Neural crest cell (in vitro differentiated cells): ENCODE results near the gene CPOX. TPM values are rescaled to one million over a fixed set of nuclear protein-coding genes. Genes with fewer than 3 reads are reported as not detected.

Experiments
- DNase-seq: peaks from one replicate; pipeline ENCODE4 v3.0.0; 2021; ENCODE audit warnings: low read depth, mixed read lengths, low spot score
- H3K27ac Mint-ChIP-seq: one replicate; pipeline ENCODE4 v1.8.0; 2021; ENCODE audit warnings: mild to moderate bottlenecking, mixed read lengths; ENCODE audit not compliant: unreplicated experiment
- H3K27me3 Mint-ChIP-seq: 2 replicates; pipeline ENCODE4 v1.8.0; 2021; ENCODE audit warnings: low read depth, mild to moderate bottlenecking, mixed read lengths
- H3K36me3 Mint-ChIP-seq: 2 replicates; pipeline ENCODE4 v1.8.0; 2021; ENCODE audit warnings: low read depth, mild to moderate bottlenecking, mixed read lengths
- H3K4me1 Mint-ChIP-seq: 2 replicates; pipeline ENCODE4 v1.8.0; 2021; ENCODE audit warnings: mixed read lengths
- H3K4me3 Mint-ChIP-seq: one replicate; pipeline ENCODE4 v1.8.0; 2021; ENCODE audit warnings: mild to moderate bottlenecking, mixed read lengths
- H3K9me3 Mint-ChIP-seq: 2 replicates; pipeline ENCODE4 v1.8.0; 2021; ENCODE audit warnings: mixed read lengths
- CTCF ChIP-seq: fragments of 200-600 bp; sonication (generic); conservative IDR thresholded peaks from 2 replicates; pipeline ENCODE4 v1.5.0; 2021; ENCODE audit warnings: antibody characterized with exemption, mild to moderate bottlenecking
- total RNA-seq: library from RNA; stranded (reverse); gene quantifications from 2 replicates; pipeline ENCODE4 v1.2.1, GENCODE V29; 2021

Gene CPOX
- total RNA-seq, 1 donor from 2014 or later: 28.1 TPM

GRCh38 chr3:98550833-98551232 is 42.6 kb downstream of the CPOX start:
- H3K27ac Mint-ChIP-seq: no peak overlapping the region
- no peak overlapping the region for H3K4me3 Mint-ChIP-seq
- DNase-seq: no peak
- H3K4me1 Mint-ChIP-seq: no peaks in the 10 kb centered on the region
- H3K9me3 Mint-ChIP-seq: no peaks in the 10 kb centered on the region
- no peaks in the 10 kb centered on the region for H3K27me3 Mint-ChIP-seq
- no peak for TF ChIP-seq CTCF
- H3K36me3 Mint-ChIP-seq: no peaks in the 10 kb centered on the region

- Mint-ChIP-seq H3K9me3 (no peaks in the 10 kb centered on the region), H3K27ac (no peak overlapping the region), H3K36me3 (no peaks in the 10 kb centered on the region), H3K4me3 (no peak overlapping the region), H3K27me3 (no peaks in the 10 kb centered on the region), H3K4me1 (no peaks in the 10 kb centered on the region)
- no peak for DNase-seq
- TF ChIP-seq CTCF: no peak
Measured at GRCh38 chr3:98548544-98548943, 44.9 kb downstream of the CPOX start.

- no peak for DNase-seq
- Mint-ChIP-seq H3K4me3 (no peak overlapping the region), H3K36me3 (no peaks in the 10 kb centered on the region), H3K9me3 (no peaks in the 10 kb centered on the region), H3K27ac (no peak overlapping the region), H3K4me1 (no peaks in the 10 kb centered on the region), H3K27me3 (no peaks in the 10 kb centered on the region)
- no peak for TF ChIP-seq CTCF
Measured at GRCh38 chr3:98545940-98546339, 47.5 kb downstream of the CPOX start.

GRCh38 chr3:98542623-98543022 is 50.8 kb downstream of the CPOX start:
- no peak for DNase-seq
- no peak overlapping the region for H3K4me3 Mint-ChIP-seq
- no peaks in the 10 kb centered on the region for H3K9me3 Mint-ChIP-seq
- no peaks in the 10 kb centered on the region for H3K36me3 Mint-ChIP-seq
- H3K4me1 Mint-ChIP-seq: no peaks in the 10 kb centered on the region
- H3K27ac Mint-ChIP-seq: no peak overlapping the region
- no peak for TF ChIP-seq CTCF
- H3K27me3 Mint-ChIP-seq: no peaks in the 10 kb centered on the region

GRCh38 chr3:98541695-98542094 is 51.7 kb downstream of the CPOX start:
- Mint-ChIP-seq H3K4me3 (no peak overlapping the region), H3K27me3 (no peaks in the 10 kb centered on the region), H3K27ac (no peak overlapping the region), H3K4me1 (no peaks in the 10 kb centered on the region), H3K9me3 (no peaks in the 10 kb centered on the region), H3K36me3 (no peaks in the 10 kb centered on the region)
- DNase-seq: no peak
- TF ChIP-seq CTCF: no peak

- H3K36me3 Mint-ChIP-seq: no peaks in the 10 kb centered on the region
Measured at GRCh38 chr3:98540346-98540745, 53.1 kb downstream of the CPOX start.

More at GRCh38 chr3:98540346-98540745, 53.1 kb downstream of the CPOX start:
- no peak for TF ChIP-seq CTCF
- Mint-ChIP-seq H3K4me3 (no peak overlapping the region), H3K27me3 (no peaks in the 10 kb centered on the region), H3K9me3 (no peaks in the 10 kb centered on the region), H3K27ac (no peak overlapping the region), H3K4me1 (no peaks in the 10 kb centered on the region)
- no peak for DNase-seq
